ENCODE measurements around the gene AKT3. TPM values are rescaled to one million over a fixed set of nuclear protein-coding genes. Genes with fewer than 3 reads are reported as not detected.

Gene AKT3
- total RNA-seq, 8 experiments from 2014 or later = 7.7 to 99.3 (median 63.8) TPM

DNA sequence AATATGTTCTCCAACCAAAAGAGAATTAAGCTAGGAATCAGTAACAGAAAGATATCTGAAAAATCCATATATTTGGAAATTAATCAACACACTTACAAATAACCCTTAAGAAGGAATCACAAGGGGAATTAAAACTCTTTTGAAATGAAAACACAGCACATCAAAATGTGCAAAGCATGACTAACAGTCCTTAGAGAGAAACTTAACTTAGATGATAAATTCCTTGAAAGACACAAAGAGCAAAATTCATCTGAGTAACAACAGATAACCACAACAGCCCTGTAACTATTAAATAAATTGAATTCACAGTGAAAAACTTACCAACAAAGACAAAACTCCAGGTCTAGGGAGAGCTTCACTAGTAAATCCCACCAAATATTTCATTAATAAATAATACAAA is 310.4 kb downstream of the AKT3 start:
- no peak for ATAC-seq (replicated peaks in 6 of 8)
- H3K27ac ChIP-seq = no peak overlapping the region
- in situ Hi-C loops (cut with MboI; ENCODE audit: low pct_unique_long_range_greater_than_20kb in 2 of 9, low sequenced_read_pairs in 9 of 9, unreplicated experiment in 9 of 9) = no loop called here
- H3K4me1 ChIP-seq (replicated peaks in 1 of 2) = peaks cover 0 to 3% of the 10 kb centered on the region in 2 donors
- H3K4me3 ChIP-seq = no peak overlapping the region

- WGBS, 10 experiments = 89 to 100% (median 100%) methylated on average over 1 of the region's 1 CpG; no CpG with 5 or more reads in 4 of the 10 experiments
Observed at GRCh38 chr1:243535014-243535413, 315.0 kb downstream of the AKT3 start.

DNA sequence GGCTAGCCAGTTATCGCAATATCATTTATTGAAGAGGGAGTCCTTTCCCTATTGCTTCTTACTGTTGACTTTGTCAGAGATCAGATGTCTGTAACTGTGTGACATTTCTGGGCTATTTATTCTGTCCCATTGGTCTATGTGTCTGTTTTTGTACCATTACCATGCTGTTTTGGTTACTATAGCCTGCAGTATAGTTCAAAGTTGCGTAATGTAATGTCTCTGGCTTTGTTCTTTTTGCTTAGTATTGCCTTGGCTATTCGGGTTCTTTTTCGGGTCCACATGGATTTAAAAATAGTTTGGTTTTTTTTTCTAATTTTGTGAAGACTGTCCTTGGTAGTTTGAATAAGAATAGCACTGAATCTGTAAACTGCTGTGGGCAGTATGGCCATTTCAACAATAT is 320.5 kb downstream of the AKT3 start:
- no peak for ATAC-seq (replicated peaks in 6 of 8)
- Histone ChIP-seq H3K4me1 (replicated peaks in 1 of 2) (peaks cover 0 to 8% of the 10 kb centered on the region in 2 donors), H3K27ac (no peak overlapping the region), H3K4me3 (no peak overlapping the region)
- 91 to 100% (median 94%) methylated on average over 2 to 4 of the region's 4 CpGs for WGBS, 10 experiments
- in situ Hi-C loops (cut with MboI; ENCODE audit: low pct_unique_long_range_greater_than_20kb in 2 of 9, low sequenced_read_pairs in 9 of 9, unreplicated experiment in 9 of 9) = no loop called here

More at GRCh38 chr1:243535014-243535413, 315.0 kb downstream of the AKT3 start:
- ATAC-seq (replicated peaks in 6 of 8) = no peak
- in situ Hi-C loops (cut with MboI; ENCODE audit: low pct_unique_long_range_greater_than_20kb in 2 of 9, low sequenced_read_pairs in 9 of 9, unreplicated experiment in 9 of 9) = no loop called here
- H3K27ac ChIP-seq = no peak overlapping the region
- H3K4me3 ChIP-seq = no peak overlapping the region
- peaks cover 0 to 3% of the 10 kb centered on the region in 2 donors for H3K4me1 ChIP-seq (replicated peaks in 1 of 2)

- H3K27ac ChIP-seq = no peak overlapping the region
Observed at GRCh38 chr1:243528459-243529121, 321.5 kb downstream of the AKT3 start.

GRCh38 chr1:243526180-243526579 is 323.9 kb downstream of the AKT3 start:
- ATAC-seq (replicated peaks in 6 of 8) = no peak
- in situ Hi-C loops (cut with MboI; ENCODE audit: low pct_unique_long_range_greater_than_20kb in 2 of 9, low sequenced_read_pairs in 9 of 9, unreplicated experiment in 9 of 9) = no loop called here
- Histone ChIP-seq H3K27ac (no peak overlapping the region), H3K4me1 (replicated peaks in 1 of 2) (peaks cover 0 to 9% of the 10 kb centered on the region in 2 donors), H3K4me3 (no peak overlapping the region)
- 69 to 100% (median 100%) methylated on average over 1 to 7 of the region's 7 CpGs; no CpG with 5 or more reads in 1 of the 10 experiments for WGBS, 10 experiments

More at GRCh38 chr1:243528459-243529121, 321.5 kb downstream of the AKT3 start:
- Histone ChIP-seq H3K4me3 (no peak overlapping the region), H3K4me1 (replicated peaks in 1 of 2) (peaks cover 0 to 9% of the 10 kb centered on the region in 2 donors)
- WGBS, 10 experiments = 93 to 100% (median 100%) methylated on average over 1 to 2 of the region's 2 CpGs
- in situ Hi-C loops (cut with MboI; ENCODE audit: low pct_unique_long_range_greater_than_20kb in 2 of 9, low sequenced_read_pairs in 9 of 9, unreplicated experiment in 9 of 9) = no loop called here
- ATAC-seq (replicated peaks in 6 of 8) = peak in 1 of 8 experiments; percentile 58

- ATAC-seq (replicated peaks in 6 of 8) = no peak
- Histone ChIP-seq H3K4me1 (replicated peaks in 1 of 2) (peaks cover 0 to 9% of the 10 kb centered on the region in 2 donors), H3K27ac (no peak overlapping the region), H3K4me3 (no peak overlapping the region)
- WGBS, 10 experiments = 0 to 86% (median 66%) methylated on average over 1 to 2 of the region's 2 CpGs
- in situ Hi-C loops (cut with MboI; ENCODE audit: low pct_unique_long_range_greater_than_20kb in 2 of 9, low sequenced_read_pairs in 9 of 9, unreplicated experiment in 9 of 9) = no loop called here
Observed at GRCh38 chr1:243525085-243525487, 325.0 kb downstream of the AKT3 start.

GRCh38 chr1:243523766-243524165 is 326.3 kb downstream of the AKT3 start:
- H3K27ac ChIP-seq = no peak overlapping the region

GRCh38 chr1:243520831-243521230 is 329.2 kb downstream of the AKT3 start:
- Histone ChIP-seq H3K27ac (no peak overlapping the region), H3K4me3 (no peak overlapping the region), H3K4me1 (replicated peaks in 1 of 2) (peaks cover 0 to 9% of the 10 kb centered on the region in 2 donors)
- ATAC-seq (replicated peaks in 6 of 8) = no peak
- WGBS, 10 experiments = 71 to 100% (median 92%) methylated on average over 1 of the region's 1 CpG; no CpG with 5 or more reads in 2 of the 10 experiments
- in situ Hi-C loops (cut with MboI; ENCODE audit: low pct_unique_long_range_greater_than_20kb in 2 of 9, low sequenced_read_pairs in 9 of 9, unreplicated experiment in 9 of 9) = no loop called here

More at GRCh38 chr1:243523766-243524165, 326.3 kb downstream of the AKT3 start:
- H3K4me3 ChIP-seq = no peak overlapping the region
- 82 to 100% (median 94%) methylated on average over 2 to 5 of the region's 5 CpGs; no CpG with 5 or more reads in 3 of the 10 experiments for WGBS, 10 experiments
- no peak for ATAC-seq (replicated peaks in 6 of 8)
- H3K4me1 ChIP-seq (replicated peaks in 1 of 2) = peaks cover 0 to 9% of the 10 kb centered on the region in 2 donors
- in situ Hi-C loops (cut with MboI; ENCODE audit: low pct_unique_long_range_greater_than_20kb in 2 of 9, low sequenced_read_pairs in 9 of 9, unreplicated experiment in 9 of 9) = no loop called here

DNA sequence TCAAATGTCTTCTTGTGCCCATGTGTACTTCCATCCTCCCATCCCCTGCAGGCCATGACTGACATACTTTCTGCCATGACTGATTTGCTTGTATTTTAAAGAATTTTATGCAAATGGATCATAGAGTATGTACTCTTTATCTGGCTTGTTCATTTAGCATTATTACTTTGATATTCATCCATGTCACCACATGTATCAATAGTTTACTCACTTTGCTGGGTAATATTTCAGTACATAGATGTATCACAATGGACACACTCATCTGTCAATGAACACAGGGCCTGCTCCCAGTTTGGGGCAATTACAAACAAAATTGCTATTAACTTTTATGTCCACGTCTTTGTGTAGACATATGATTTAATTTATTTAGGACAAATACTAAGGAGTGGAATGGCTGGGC is 335.1 kb downstream of the AKT3 start:
- Histone ChIP-seq H3K27ac (no peak overlapping the region), H3K4me1 (replicated peaks in 1 of 2) (no peaks in the 10 kb centered on the region), H3K4me3 (no peak overlapping the region)
- 86 to 100% (median 100%) methylated on average over 1 of the region's 1 CpG; no CpG with 5 or more reads in 4 of the 10 experiments for WGBS, 10 experiments
- in situ Hi-C loops (cut with MboI; ENCODE audit: low pct_unique_long_range_greater_than_20kb in 2 of 9, low sequenced_read_pairs in 9 of 9, unreplicated experiment in 9 of 9) = no loop called here
- no peak for ATAC-seq (replicated peaks in 6 of 8)

DNA sequence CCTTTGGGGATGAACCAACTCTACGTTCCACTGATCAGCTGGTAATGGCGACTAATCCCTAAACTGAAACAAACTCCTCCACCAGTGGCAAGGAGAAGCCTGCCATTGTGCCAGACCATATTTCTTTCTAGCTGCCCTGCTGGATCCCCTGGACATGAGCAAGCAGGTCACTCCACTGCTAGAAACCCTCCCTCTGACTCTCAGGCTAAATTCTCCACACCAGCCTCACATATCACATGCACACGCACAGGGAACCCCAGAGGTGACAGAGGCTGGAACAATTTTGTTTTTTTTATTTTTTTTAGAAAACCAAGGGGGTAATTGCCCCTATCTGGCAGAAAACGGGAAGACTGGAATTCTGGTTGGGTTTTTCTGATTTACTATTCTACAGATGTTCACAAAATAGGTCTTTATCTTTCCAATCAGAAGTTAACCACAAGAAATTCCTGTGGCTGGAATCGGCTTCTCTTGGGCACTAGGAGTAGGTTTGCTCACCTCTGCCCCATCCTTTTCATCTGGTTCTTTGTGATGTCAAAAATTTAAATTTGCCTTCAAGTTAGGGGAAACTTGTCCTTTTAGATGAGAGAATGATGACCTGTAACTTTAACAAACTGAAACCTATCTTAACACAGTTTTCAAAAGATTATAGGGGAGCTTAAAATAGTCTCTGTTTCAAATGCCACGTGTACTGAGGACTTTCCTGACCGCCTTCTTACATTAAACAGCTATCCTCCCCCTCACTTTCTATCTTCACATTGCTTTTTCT is 336.1 kb downstream of the AKT3 start:
- H3K27ac ChIP-seq = no peak overlapping the region
- in situ Hi-C loops (cut with MboI; ENCODE audit: low pct_unique_long_range_greater_than_20kb in 2 of 9, low sequenced_read_pairs in 9 of 9, unreplicated experiment in 9 of 9) = no loop called here
- no peak for ATAC-seq (replicated peaks in 6 of 8)

DNA sequence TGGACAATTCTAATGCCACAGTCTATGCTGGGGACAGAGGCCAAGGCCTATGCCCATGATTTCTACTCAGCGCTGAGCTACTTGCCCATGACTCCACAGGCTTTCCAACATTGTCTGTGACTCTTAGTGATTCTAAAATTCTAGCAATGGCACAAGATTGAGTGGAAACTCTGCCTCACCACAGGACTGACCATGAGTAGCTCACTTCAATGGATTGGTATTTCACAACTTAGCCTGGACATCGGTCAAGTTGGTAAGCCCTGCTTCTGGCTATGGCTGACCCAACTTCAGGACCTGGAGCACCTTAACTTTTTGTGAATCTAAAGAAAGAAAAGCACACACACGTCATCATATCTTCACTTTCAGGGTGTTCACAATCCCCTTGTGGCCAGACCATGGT is 339.1 kb downstream of the AKT3 start:
- Histone ChIP-seq H3K4me3 (no peak overlapping the region), H3K27ac (no peak overlapping the region), H3K4me1 (replicated peaks in 1 of 2) (peaks cover 26 to 30% of the 10 kb centered on the region in 2 donors)
- in situ Hi-C loops (cut with MboI; ENCODE audit: low pct_unique_long_range_greater_than_20kb in 2 of 9, low sequenced_read_pairs in 9 of 9, unreplicated experiment in 9 of 9) = no loop called here
- 79 to 100% (median 96%) methylated on average over 1 to 3 of the region's 3 CpGs; no CpG with 5 or more reads in 2 of the 10 experiments for WGBS, 10 experiments
- no peak for ATAC-seq (replicated peaks in 6 of 8)

More for the DNA sequence above, 336.1 kb downstream of the AKT3 start:
- H3K4me1 ChIP-seq (replicated peaks in 1 of 2) = peaks cover 0 to under 1% of the 10 kb centered on the region in 2 donors
- no peak overlapping the region for H3K4me3 ChIP-seq
- WGBS, 10 experiments = 20 to 93% (median 77%) methylated on average over 1 to 7 of the region's 7 CpGs

DNA sequence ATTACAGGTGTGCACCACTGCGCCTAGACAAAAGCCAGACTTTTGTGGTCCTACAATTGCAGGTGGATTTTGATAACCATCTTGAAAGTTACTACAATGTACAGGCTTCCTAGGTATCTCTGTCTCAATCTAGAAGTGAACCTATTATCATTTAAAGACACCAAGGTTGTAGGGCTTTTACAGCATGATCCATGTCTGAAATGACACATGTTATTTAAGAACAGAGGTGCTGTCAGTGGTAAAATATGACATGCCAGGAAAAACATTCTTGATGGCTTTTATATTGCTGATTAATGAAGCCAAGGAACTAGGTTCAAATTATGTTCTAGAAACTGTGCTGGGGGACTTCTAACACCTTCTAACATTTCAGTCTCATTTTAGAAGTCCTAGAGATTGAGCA is 341.1 kb downstream of the AKT3 start:
- in situ Hi-C loops (cut with MboI; ENCODE audit: low pct_unique_long_range_greater_than_20kb in 2 of 9, low sequenced_read_pairs in 9 of 9, unreplicated experiment in 9 of 9) = no loop called here
- H3K27ac ChIP-seq = peak overlapping the region in 1 of 2 donors; percentile 14

DNA sequence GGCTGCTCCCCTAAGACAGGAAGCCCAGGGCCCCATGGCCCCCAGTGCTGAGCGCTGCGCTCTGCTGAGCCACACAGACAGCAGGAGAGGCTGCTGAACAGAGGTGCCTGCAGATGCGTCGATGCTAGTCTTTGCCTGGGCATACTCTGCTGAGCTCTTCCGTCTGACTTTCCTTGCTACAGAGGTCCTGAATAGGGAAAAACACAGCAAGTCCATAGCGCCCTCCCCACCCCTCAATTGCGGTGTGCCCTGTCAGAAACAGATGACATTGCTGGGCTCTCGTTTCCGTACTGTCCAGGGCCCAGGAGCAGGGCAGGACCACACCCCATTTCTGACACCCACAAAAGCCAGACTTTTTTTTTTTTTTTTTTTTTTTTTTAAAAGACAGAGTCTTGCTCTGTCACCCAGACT is 341.7 kb downstream of the AKT3 start:
- peak in 5 of 8 experiments; percentile 55 to 72 (median 65) for ATAC-seq (replicated peaks in 6 of 8)
- H3K4me3 ChIP-seq = no peak overlapping the region
- in situ Hi-C loops (cut with MboI; ENCODE audit: low pct_unique_long_range_greater_than_20kb in 2 of 9, low sequenced_read_pairs in 9 of 9, unreplicated experiment in 9 of 9) = no loop called here
- WGBS, 10 experiments = 56 to 93% (median 81%) methylated on average over 2 to 8 of the region's 9 CpGs; no CpG with 5 or more reads in 4 of the 10 experiments
- H3K27ac ChIP-seq = peak overlapping the region; percentile 0 to 14
- H3K4me1 ChIP-seq (replicated peaks in 1 of 2) = peaks cover 37 to 38% of the 10 kb centered on the region in 2 donors

More for the DNA sequence above, 341.1 kb downstream of the AKT3 start:
- no peak for ATAC-seq (replicated peaks in 6 of 8)
- no peak overlapping the region for H3K4me3 ChIP-seq
- WGBS, 10 experiments = 83 to 100% (median 100%) methylated on average over 1 of the region's 1 CpG; no CpG with 5 or more reads in 4 of the 10 experiments
- peaks cover 31 to 32% of the 10 kb centered on the region in 2 donors for H3K4me1 ChIP-seq (replicated peaks in 1 of 2)

Measured in motor neuron (in vitro differentiated cells).